C4-2B (cell line): ENCODE data around the gene KIF13A.

Source experiments
- CTCF ChIP-seq: fragments of 450-650 bp; conservative IDR thresholded peaks from 2 replicates; pipeline ENCODE4 v1.5.1; 2017; ENCODE audit warnings: mild to moderate bottlenecking
- ZFX ChIP-seq: fragments of 450-650 bp; IDR thresholded peaks from 2 replicates; pipeline ENCODE4 v1.6.1; 2017

GRCh38 chr6:17863901-17864754, 123.3 kb downstream of the KIF13A start:
- TF ChIP-seq CTCF (no peak), ZFX (no peak)
